Left hindlimb (tissue), 1 donor: ENCODE results near the gene CCNYL1.
"Not testable (repeated sequence)": the region's sequence is repeated elsewhere in the genome, so short reads cannot be mapped to it uniquely, and the experiment has no call there.

Source experiments
- DNase-seq: peaks from one replicate; pipeline ENCODE4 v3.0.0-alpha.2; 2018

Gene CCNYL1

DNA sequence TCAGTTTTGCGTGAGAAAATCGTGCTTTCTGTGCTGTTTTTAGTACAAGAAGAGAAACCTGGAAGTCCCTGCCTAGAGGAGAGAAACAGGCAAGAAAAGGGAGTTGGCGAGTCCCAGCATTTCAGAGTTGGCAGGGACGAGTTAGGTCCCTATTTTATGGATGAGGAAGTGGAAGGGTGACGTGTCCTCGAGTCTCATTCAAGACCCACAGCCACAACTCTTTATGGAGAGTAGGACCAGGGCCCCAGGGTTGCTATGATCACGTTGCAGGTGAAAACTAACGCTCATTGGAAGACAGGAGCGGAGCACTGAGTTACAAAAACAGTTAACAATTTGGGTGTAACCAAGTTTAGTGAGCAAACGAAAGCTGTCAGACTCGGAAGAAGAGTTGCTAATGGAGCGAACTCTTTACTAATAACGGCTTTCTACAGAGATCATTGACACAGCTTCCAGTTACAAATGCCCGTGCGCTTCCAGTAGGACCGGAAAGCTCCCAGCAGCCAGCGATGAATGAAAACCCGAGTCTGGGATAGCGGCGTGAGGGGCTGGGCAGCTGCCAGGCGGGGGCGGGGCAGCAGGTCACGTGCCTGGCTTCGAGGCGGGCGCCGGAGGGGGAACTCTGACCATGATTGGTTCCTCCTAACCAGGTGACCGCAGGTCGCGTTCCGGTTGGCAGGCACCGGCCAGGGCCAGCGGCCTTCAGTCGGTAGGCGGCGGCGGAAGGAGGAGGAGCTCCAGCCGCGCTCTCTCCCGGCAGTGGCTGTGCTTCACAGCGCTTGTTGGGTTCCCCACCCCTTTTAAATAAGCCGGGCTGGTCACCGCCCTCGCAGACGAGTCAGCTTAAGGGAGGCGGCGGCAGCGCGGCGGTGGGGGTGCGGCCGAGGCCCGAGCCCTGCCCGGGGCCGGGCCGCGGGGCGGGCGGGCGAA lies at the start of gene CCNYL1:
Gene CCNYL1, plus strand, starts transcription at position 827 of the 927 bp plus-strand sequence. CDS start 257 bp downstream, outside the sequence.
- peak; percentile 99 for DNase-seq

DNA sequence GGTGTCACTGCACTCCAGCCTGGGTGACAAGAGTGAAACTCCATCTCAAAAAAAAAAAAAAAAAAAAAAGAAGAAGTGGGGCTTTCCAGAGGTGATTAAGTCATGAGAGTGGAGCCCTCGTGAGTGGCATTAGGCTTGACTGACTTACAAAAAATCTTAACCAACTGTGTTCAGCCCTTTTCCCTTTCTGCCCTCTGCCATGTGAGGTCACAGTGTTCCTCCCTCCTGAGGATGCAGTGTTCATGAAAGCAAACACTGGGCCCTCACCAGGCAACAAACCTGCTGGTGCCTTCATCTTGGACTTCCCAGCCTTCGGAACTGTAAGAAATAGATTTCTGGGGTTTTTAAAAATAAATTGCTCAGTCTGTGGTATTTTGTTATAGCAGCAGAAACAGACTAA lies 49.2 kb upstream of the CCNYL1 start:
- DNase-seq: no peak

GRCh38 chr2:207663870-207664545 lies 47.4 kb upstream of the CCNYL1 start:
- DNase-seq: no peak

DNA sequence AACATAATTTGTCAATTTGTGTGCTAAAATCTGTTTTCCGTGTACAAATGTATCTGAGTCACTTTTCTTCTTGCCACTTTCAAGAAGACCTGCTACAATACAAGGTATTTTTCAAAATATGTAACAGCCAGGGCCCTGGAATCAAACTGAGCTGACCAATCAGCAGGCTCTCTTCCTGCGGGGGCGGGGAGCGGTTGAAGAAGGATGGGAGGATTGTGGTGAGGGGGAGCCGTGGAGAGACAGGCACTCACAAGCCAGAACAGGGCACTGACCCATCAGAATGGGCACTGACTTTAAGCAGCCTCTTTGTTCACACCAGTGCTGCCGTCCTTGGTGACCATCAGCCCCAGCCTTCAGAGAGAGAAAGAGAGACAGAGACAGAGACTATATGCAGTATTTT lies 40.6 kb upstream of the CCNYL1 start:
- no peak for DNase-seq

DNA sequence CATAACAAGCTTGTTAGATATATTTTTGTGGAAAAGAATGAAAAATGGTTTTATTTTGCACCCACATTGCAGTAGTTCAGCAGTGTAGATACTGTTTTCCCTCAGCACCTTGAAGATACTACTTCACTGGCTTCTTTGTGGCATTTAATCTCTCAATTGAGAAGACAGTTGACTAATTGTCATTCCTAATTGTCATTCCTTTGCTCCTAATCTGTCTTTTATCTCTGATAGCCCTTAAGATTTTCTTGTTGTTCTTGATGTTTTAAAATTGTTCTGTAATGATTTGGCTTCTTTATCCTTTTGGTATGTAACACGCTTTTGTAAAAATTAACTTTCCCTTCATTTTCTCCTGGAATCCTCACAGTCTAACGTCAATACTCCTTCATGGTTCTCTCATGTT lies 38.0 kb upstream of the CCNYL1 start:
- no peak for DNase-seq

GRCh38 chr2:207674266-207674774 lies 37.1 kb upstream of the CCNYL1 start:
- no peak for DNase-seq

GRCh38 chr2:207674826-207675225 lies 36.6 kb upstream of the CCNYL1 start:
- no peak for DNase-seq

DNA sequence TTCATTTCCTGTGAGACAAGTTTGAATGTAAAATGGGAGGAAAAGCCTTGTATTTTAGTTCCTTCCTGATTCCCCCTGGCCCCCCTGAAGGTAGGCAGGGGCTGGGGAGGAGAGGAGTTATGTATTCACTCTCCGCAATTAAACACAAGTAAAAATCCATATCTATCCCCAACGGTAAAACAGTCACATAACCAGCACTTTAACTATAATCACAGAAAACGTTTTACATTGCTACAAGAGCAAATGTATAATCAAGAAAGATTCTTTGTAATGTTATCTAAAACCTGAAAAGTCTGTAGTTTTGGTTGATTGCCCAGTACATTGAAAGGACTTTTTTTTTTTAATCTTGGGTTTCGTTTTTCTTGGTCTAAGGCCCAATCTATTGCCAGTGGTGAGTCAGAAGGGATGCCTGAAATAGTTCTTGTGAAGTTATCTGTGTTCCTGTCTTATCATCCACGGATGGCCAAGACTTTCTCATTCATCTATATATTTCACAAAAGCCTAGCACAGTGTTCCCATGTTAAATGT lies 34.5 kb upstream of the CCNYL1 start:
- DNase-seq: no peak

DNA sequence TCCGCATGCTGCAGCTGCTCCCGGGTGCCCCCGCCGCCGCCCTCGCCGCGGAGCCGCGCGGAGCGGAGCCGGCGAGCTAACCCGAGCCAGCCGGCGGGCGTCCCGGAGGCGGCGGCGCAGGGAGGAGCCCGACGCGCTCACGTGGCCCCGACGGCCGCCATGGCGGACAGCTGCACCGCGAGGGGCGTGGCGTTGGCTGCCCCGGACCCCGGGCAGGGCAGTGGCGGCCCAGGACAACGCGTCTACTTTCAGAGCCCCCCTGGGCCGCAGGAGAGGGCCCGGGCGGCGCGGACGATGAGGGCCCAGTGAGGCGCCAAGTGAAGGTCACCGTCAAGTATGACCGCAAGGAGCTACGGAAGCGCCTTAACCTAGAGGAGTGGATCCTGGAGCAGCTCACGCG lies 30.0 kb upstream of the CCNYL1 start:
- no peak for DNase-seq

DNA sequence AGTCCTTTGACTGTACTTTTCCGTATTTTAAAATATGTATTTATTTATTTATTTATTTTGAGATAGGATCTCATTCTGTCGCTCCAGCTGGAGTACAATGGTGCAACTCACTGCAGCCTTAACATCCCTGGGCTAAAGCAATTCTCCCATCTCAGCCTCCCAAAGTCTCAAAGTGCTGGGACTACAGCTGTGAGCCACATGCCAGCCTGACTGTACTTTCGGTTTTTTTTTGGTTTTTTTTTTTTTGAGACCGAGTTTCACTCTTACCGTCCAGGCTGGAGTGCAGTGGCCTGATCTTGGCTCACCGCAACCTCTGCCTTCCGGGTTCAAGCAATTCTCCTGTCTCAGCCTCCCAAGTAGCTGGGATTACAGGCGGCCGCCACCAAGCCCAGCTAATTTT lies 28.9 kb upstream of the CCNYL1 start:
- no peak for DNase-seq

DNA sequence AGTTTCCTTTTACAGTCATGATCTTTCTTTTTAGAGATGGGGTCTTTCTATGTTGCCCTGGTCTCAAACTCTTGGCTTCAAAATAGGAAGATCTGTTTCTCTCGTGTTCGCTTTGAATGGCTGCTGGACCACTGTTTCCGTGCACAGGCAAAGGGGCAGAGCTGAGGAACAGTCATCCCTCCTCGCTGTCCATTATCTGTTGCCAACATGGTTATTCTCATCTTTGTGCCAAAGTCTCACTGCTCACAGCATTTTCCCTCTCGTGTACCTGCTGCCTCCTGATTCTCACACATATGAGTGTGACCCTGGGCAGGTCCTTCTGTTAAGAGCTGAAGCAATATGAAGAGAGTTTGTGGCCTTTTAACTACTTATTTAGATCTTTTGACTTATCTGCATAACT lies 28.0 kb upstream of the CCNYL1 start:
- no peak for DNase-seq

- no peak for DNase-seq
Measured at GRCh38 chr2:207683879-207684627, 27.4 kb upstream of the CCNYL1 start.

- DNase-seq: no peak
Measured at GRCh38 chr2:207686812-207687211, 24.6 kb upstream of the CCNYL1 start.

DNA sequence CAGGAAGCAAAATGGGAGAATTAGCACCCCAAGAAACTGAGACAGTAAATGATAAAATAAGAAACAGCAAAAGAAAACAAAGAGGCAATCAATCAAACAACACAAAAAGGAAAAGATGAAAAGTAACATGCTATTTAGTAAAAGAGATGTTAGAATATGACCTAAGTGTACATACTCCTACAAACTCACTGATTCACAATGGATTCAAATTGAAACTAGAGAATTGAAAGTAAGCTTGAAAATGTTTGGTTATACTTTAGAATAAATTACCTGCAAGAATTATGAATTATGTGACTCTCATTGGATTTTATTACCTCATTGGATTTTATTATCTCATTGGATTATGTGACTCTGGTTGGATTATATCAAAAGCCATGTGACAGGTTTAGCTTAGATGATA lies 22.8 kb upstream of the CCNYL1 start:
- no peak for DNase-seq

DNA sequence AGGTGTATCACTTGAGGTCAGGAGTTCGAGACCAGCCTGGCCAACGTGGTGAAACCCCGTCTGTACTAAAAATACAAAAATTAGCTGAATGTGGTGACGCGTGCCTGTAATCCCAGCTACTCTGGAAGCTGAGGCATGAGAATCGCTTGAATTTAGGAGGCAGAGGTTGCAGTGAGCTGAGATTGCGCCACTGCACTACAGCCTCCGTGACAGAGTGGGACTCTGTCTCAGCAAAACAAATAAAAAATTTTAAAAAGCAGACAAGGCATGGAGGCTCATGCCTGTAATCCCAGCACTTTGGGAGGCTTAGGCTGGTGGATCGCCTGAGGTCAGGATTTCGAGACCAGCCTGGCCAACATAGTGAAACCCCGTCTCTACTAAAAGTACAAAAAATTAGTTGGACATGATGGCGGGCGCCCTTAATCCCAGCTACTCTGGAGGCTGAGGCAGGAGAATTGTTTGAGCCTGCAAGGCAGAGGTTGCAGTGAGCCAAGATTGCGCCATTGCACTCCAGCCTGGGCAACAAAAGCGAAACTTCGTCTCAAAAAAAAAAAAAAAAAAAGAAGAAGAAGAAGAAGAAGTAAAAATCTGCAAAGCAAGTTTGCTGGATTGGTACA lies 20.5 kb upstream of the CCNYL1 start:
- not testable (repeated sequence) for DNase-seq

DNA sequence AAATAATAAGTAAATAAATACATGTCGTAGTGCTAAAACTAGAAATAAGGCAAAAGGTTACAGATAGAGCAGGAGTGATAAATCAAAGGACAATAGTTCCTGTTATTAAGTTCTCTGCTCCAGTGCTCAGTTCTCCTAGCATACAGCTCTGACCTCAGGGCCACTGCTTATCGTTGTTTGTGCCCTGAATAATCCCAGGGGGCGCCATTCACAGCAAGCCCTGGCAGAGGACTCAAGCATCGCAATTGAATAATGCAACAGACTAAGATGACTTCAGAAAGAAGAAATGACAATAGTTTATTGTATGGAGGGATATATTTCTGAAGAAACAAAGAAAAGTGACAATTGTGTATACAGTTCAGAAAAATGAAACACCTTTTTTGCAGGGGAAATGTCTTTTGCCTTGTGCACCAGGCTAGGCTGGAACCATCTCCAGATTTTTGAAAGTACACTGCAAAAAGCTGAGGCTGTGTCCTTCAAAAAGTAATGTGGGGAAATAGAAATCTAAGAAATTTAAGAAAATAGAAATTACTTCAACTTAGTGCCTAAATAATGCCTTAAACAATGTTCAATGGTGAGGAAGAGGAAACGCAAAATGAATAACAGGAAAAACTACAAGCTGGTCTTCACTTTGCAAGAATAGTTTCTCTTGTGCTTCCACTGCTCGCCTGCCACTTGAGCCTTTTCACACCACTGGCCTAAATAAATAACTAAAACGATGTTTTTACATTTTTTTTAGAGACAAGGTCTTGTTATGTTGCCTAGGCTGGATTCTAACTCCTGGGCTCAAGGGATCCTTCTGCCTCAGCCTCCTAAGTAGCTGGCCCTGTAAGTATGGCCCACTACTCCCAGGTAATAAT lies 19.0 kb upstream of the CCNYL1 start:
- no peak for DNase-seq

DNA sequence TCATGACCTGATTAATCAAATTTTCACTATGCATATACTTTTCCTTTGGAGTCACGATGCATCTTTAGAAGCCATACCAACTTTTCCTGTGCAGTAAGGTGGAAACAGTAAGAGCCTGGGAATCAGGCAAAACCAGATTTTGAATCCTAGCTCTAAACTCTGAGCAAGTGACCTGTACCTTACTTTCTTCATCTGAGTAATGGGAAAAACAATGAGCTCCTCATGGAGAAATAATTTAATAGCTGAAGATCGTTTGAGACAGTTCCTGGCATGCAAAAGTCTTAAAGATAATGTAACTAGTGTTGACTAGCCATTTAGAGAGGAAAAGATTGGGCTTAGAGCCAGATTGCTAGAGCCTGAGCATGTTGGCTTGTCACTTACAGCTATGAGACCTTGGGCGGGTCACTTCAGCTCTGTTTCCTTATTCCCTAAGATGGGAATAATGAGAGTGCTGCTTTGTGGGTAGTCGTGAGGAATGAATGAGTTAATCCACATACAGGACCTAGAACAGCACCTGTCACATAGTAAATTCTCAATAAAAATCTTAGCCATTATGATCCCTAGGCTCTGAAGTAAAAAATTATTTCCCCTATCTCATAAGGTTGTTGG lies 17.7 kb upstream of the CCNYL1 start:
- DNase-seq: no peak

GRCh38 chr2:207694811-207695281 lies 16.6 kb upstream of the CCNYL1 start:
- no peak for DNase-seq

DNA sequence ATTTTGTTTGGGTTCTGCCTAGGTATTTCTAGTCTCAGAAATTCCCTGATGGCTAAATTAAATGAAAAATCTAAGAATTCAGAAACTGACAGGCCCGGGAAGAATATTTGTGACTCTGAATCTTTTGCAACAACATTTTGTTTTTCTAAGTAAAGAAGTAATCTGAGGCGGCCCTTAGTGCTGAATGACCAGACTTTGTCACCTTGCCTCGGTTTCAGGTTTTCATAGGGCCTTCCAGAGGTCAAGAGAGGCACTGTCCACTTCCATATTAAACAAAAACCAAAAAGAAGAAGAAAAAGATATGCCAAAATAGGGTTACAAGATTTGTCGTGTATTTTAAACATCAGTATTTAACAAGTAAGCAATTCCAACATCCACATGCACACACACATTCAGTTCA lies 16.1 kb upstream of the CCNYL1 start:
- no peak for DNase-seq

DNA sequence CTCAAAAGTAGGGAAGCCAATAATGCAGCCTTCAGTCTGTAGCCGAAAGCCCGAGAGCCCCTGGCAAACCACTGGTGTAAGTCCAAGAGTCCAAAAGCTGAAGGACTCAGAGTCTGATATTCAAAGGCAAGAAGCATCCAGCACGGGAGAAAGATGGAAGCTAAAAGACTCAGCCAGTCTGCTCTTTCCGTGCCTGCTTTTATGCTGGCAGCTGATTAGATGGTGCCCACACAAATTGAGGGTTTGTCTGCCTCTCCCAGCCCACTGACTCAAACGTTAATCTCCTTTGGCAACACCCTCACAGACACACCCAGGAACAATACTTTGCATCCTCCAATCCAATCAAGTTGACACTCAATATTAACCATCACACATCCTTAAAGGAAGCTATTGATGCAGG lies 14.5 kb upstream of the CCNYL1 start:
- DNase-seq: not testable (repeated sequence)

DNA sequence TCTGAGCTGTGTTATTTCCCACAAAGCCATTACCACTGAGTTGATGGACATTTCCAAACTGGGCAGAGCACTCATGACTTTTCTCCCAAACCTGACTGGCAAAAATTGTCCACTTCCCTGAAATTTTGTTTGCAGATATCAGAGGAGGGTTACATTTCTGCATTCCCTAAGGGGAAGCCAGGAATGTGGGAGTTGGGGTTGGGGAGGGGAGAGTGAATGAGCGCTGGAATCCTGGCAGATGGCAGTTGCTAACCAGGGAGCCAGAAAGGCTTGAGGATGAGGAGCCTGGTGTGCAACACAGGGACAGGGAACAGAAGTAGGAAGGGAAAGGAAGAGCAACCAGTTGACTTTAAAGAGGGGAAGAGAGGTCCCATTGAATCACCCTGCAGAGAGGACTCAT lies 14.0 kb upstream of the CCNYL1 start:
- DNase-seq: no peak
